DOHH2 (cell line): Measurements from ENCODE around the gene SORL1.
A peak's percentile ranks its signal among the peaks of the same experiment; 100 is the strongest.

Experiments used
- H3F3A ChIP-seq: fragments of 200-600 bp; sonication (generic), shearing (Covaris generic); 2 replicates; pipeline ENCODE4 v1.6.0; 2016; ENCODE audit warnings: antibody characterized with exemption, mild to moderate bottlenecking; ENCODE audit not compliant: control insufficient read depth, insufficient read depth
- H3K27ac ChIP-seq: fragments of 200-600 bp; sonication (generic); 2 replicates; pipeline ENCODE4 v1.5.1; 2014; ENCODE audit warnings: low read depth, mild to moderate bottlenecking, low read length, moderate library complexity
- H3K27me3 ChIP-seq: fragments of 200-600 bp; sonication (generic); 2 replicates; pipeline ENCODE4 v1.6.1; 2014; ENCODE audit warnings: mild to moderate bottlenecking, low read length, mixed read lengths; ENCODE audit not compliant: control insufficient read depth
- H3K36me3 ChIP-seq: fragments of 200-600 bp; sonication (generic); 2 replicates; pipeline ENCODE4 v1.6.1; 2014; ENCODE audit warnings: mild to moderate bottlenecking, low read length, moderate library complexity, mixed read lengths; ENCODE audit not compliant: control insufficient read depth
- H3K4me1 ChIP-seq: fragments of 200-600 bp; sonication (generic); 2 replicates; pipeline ENCODE4 v1.6.1; 2014; ENCODE audit warnings: mild to moderate bottlenecking, low read length, mixed read lengths; ENCODE audit not compliant: control insufficient read depth
- H3K4me2 ChIP-seq: fragments of 200-600 bp; sonication (generic); 2 replicates; pipeline ENCODE4 v1.6.0; 2014; ENCODE audit warnings: mild to moderate bottlenecking, low read length, moderate library complexity
- H3K4me3 ChIP-seq: fragments of 200-600 bp; sonication (generic); 2 replicates; pipeline ENCODE4 v1.5.1; 2014; ENCODE audit warnings: mild to moderate bottlenecking, low read length, mixed read lengths
- H3K79me2 ChIP-seq: fragments of 200-600 bp; sonication (generic); 2 replicates; pipeline ENCODE4 v1.6.1; 2014; ENCODE audit warnings: mild to moderate bottlenecking, low read length, mixed read lengths; ENCODE audit not compliant: control insufficient read depth
- H3K9me2 ChIP-seq: fragments of 200-600 bp; sonication (generic); replicated peaks from 2 replicates; pipeline ENCODE4 v1.6.1; 2014; ENCODE audit warnings: mild to moderate bottlenecking, low read length, mixed read lengths; ENCODE audit not compliant: control insufficient read depth
- H3K9me3 ChIP-seq: fragments of 200-600 bp; sonication (generic); 2 replicates; pipeline ENCODE4 v1.6.1; 2014; ENCODE audit warnings: antibody characterized with exemption, low read length, mixed read lengths; ENCODE audit not compliant: control insufficient read depth, insufficient read depth
- H4K20me1 ChIP-seq: fragments of 200-600 bp; sonication (generic); 2 replicates; pipeline ENCODE4 v1.6.0; 2014; ENCODE audit warnings: low read depth, mild to moderate bottlenecking, antibody characterized with exemption, low read length, moderate library complexity; ENCODE audit not compliant: control insufficient read depth, insufficient read depth
- EZH2phosphoT487 ChIP-seq: fragments of 200-600 bp; sonication (generic); IDR thresholded peaks from 2 replicates; pipeline ENCODE4 v1.6.1; 2017; ENCODE audit warnings: borderline replicate concordance, mild to moderate bottlenecking, antibody characterized with exemption, low read length, moderate library complexity, mixed read lengths
- TF ChIP-seq, protein P1 (sequence below): fragments of 200-600 bp; sonication (generic); IDR thresholded peaks from one replicate; pipeline ENCODE4 v1.5.1; 2014; ENCODE audit warnings: antibody characterized with exemption, mild to moderate bottlenecking, low read depth, low read length; ENCODE audit not compliant: poor library complexity, severe bottlenecking

SORL1 gene

GRCh38 chr11:121651257-121651605, 199.1 kb downstream of the SORL1 start:
- peaks cover 10% of the 10 kb centered on the region for H3K27me3 ChIP-seq
- H3K27ac ChIP-seq: no peak overlapping the region
- no peak overlapping the region for H3K4me3 ChIP-seq
- H3K4me2 ChIP-seq: no peak overlapping the region
- TF ChIP-seq EZH2phosphoT487: no peak
- TF ChIP-seq, protein P1, sequence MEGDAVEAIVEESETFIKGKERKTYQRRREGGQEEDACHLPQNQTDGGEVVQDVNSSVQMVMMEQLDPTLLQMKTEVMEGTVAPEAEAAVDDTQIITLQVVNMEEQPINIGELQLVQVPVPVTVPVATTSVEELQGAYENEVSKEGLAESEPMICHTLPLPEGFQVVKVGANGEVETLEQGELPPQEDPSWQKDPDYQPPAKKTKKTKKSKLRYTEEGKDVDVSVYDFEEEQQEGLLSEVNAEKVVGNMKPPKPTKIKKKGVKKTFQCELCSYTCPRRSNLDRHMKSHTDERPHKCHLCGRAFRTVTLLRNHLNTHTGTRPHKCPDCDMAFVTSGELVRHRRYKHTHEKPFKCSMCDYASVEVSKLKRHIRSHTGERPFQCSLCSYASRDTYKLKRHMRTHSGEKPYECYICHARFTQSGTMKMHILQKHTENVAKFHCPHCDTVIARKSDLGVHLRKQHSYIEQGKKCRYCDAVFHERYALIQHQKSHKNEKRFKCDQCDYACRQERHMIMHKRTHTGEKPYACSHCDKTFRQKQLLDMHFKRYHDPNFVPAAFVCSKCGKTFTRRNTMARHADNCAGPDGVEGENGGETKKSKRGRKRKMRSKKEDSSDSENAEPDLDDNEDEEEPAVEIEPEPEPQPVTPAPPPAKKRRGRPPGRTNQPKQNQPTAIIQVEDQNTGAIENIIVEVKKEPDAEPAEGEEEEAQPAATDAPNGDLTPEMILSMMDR: no peak
- no peaks in the 10 kb centered on the region for H4K20me1 ChIP-seq
- peaks cover 14% of the 10 kb centered on the region for H3K4me1 ChIP-seq
- H3K9me3 ChIP-seq: no peaks in the 10 kb centered on the region
- H3F3A ChIP-seq: no peaks in the 10 kb centered on the region
- H3K36me3 ChIP-seq: no peaks in the 10 kb centered on the region
- no peaks in the 10 kb centered on the region for H3K9me2 ChIP-seq
- no peaks in the 10 kb centered on the region for H3K79me2 ChIP-seq

DNA sequence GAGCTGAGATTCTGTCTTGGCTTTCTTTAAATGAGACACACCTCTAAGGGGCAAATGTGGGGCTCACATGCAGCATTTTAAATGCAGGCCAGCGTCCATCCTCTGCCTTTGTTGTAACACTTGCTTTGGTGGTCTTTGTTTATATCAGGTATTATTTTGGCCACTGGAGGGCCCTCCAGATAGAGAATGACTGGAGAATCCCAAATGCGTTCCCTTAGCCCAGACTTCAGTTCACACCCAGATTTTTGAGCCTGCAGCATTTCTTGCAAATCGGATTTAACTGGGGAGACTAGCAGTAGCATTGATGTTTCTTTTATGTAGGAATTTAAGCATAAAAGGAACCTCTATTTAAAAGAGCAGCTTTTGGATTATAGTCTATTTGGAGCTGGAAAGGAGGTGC, 200.9 kb downstream of the SORL1 start:
- Histone ChIP-seq H3K9me3 (no peaks in the 10 kb centered on the region), H3K27ac (no peak overlapping the region), H3K79me2 (no peaks in the 10 kb centered on the region), H4K20me1 (no peaks in the 10 kb centered on the region), H3K4me3 (no peak overlapping the region), H3K9me2 (no peaks in the 10 kb centered on the region), H3K4me1 (peaks cover 15% of the 10 kb centered on the region), H3F3A (no peaks in the 10 kb centered on the region), H3K4me2 (no peak overlapping the region), H3K27me3 (peaks cover 10% of the 10 kb centered on the region), H3K36me3 (no peaks in the 10 kb centered on the region)
- TF ChIP-seq, protein P1: peak; percentile 57
- TF ChIP-seq EZH2phosphoT487: no peak

DNA sequence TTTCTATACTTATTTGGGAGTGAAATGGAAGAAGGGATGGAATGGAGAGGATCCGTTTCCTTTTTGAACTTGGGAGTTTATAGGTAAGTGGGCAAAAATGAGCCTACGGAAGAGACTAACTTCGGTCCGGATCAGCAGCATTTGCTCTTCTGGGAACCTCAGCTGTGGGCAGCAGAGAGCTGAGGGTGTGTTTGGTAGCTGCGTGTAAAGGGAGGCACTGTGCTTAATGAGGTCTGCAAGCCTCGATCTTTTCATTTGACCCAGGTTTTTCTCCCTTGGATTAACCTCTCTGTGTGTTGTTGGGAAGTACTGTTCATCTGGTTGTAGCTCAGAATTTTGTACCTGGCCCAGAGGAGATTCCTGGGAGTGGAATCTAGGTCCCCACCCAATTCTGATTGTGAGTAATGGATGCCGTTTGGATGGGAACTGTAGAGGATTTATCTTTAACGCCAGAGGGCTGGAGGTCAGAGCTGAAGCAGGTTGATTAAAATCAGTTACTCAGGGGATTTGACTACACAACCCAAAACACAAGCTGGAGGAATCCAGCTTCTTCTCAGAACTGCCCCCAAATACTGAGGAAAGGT, 202.2 kb downstream of the SORL1 start:
- Histone ChIP-seq H3K4me2 (no peak overlapping the region), H3K9me2 (no peaks in the 10 kb centered on the region), H3K36me3 (no peaks in the 10 kb centered on the region), H3K79me2 (no peaks in the 10 kb centered on the region), H3K4me1 (peaks cover 15% of the 10 kb centered on the region), H4K20me1 (no peaks in the 10 kb centered on the region), H3F3A (no peaks in the 10 kb centered on the region), H3K27ac (no peak overlapping the region), H3K9me3 (no peaks in the 10 kb centered on the region), H3K4me3 (no peak overlapping the region), H3K27me3 (peaks cover 13% of the 10 kb centered on the region)
- TF ChIP-seq, protein P1: no peak
- TF ChIP-seq EZH2phosphoT487: no peak
